NCI-H774 (cell line): ENCODE measurements around the gene FAM136A.
"Not testable (repeated sequence)": the region's sequence is repeated elsewhere in the genome, so short reads cannot be mapped to it uniquely, and the experiment has no call there.

ENCODE experiments used
- DNase-seq: peaks from one replicate; lab custom pipeline; 2025; lab: John Stamatoyannopoulos, UW

Gene FAM136A

GRCh38 chr2:70301344-70302194 lies at the start of gene FAM136A:
Gene FAM136A, minus strand, starts transcription at chr2:70302067. Its CDS starts 56 bp downstream, at chr2:70302011.
- DNase-seq = peak; percentile 82

DNA sequence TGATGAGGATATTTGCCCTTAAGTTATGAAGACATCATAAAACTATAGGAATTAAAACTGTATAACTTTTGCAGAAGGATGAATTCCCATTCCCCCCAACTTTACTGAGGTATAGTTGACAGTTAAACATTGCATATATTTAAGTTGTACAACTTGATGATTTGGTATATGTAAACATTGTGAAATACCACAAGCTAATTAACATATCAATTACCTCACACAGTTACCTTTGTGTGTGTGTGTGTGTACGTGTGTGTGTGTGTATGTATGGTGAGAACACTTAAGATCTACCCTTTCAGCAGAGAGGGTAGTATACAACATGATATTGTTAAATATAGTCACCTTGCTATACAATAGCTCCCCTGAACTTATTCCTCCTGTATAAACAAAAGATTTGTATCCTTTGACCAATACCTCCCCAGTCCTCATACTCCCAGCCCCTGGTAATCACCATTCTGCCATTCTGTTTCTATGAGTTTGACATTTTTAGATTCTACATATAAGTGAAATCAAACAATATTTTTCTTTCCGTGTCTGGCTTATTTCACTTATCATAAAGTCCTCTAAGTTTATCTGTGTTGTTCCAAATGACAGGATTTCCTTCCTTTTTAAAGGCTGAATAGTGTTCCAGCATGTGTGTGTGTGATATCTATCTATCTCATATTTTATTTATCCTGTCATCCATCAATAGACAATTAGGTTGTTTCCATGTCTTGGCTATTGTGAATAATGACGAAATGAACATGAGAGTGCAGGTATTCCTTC lies 48.2 kb upstream of the FAM136A start:
- no peak for DNase-seq

GRCh38 chr2:70347831-70348230 lies 46.0 kb upstream of the FAM136A start:
- no peak for DNase-seq

- DNase-seq = no peak
Measured at GRCh38 chr2:70344195-70344594, 42.3 kb upstream of the FAM136A start.

- DNase-seq = no peak
Measured at GRCh38 chr2:70341477-70341765, 39.6 kb upstream of the FAM136A start.

DNA sequence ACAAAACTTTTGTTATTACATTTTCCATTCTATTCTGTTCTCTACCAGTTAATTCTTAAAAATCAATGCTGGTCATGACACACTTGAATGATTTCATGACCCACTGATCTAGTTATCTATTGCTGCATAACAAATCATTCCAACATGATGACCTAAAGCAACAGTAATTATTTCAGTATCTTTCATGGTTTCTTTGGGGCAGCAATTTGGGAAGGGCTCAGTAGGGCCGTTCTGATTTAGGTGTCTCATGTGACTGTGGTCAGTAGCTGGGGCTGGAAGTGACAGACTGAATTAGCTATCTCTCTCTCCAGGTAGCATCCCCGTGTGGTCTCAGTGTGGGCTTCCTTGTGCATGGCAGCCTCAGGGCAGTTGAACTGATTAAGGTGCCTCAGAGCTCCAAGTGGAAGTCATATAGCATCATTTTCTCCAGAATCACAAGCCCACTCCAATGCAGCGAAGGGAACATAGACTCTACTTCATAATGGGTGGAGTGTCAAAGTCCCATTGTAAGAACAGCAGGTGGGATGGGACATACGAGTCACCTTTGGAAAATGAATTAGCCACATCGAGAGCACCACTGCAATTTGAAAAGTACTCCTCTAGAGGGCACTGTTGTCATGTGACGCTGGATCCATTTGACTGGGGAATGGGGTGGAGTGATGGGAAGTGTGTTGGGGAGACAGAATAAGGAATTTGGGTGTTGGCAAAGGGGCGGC lies 39.1 kb upstream of the FAM136A start:
- DNase-seq = peak; percentile 58

- no peak for DNase-seq
Measured at GRCh38 chr2:70340075-70340474, 38.2 kb upstream of the FAM136A start.

- no peak for DNase-seq
Measured at GRCh38 chr2:70336552-70336951, 34.7 kb upstream of the FAM136A start.

DNA sequence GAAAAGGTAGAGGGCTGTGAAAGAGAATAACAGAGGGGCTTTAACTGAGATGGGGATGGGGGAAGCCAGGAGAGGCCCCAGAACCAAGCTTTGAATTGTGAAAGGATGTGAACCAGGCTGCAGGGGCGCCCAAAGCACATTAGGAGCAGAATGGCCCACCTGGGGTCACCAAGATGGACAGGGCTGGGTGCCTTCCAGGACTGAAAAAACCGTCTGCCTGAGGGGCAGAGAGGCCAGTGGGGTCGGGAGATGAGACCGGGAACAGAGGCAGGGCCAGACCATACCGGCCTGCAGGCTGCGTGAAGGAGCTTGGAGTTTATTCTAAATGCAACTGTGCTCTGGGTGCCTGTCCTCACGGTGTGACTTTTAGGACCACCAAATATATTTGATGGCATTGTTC lies 29.1 kb upstream of the FAM136A start:
- no peak for DNase-seq

GRCh38 chr2:70330476-70330875 lies 28.6 kb upstream of the FAM136A start:
- DNase-seq = no peak

DNA sequence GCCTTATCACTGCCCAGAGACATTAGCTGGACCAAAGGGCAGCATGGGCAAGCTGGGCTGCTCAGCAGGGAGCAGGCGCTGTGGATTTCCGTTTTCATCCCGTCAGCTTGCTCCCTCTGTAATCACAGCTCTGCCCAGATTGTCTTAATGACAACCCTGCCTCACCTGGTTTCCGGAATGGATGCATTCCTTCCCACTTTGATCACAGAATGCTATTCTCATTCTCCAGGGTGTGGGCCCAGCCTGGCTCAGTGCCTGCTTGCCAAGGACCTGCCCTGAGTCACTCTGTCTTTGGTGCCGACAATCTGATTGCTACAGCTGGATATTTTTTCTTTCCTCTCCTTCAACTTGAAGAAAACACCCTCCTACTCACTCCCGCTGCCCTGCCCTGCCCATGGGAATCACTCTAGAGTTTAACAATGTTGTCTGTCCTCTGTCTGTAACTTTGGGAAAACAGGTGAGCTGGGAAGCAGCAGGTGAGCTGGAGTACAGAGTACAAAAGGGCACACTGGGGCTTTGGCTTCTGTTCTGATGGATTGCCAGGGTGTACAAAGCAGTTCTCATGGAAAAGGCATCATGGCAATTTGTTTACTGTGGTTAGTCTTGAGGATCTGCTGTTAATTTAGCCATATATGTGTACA lies 27.2 kb upstream of the FAM136A start:
- DNase-seq = peak; percentile 17

GRCh38 chr2:70325875-70326274 lies 24.0 kb upstream of the FAM136A start:
- DNase-seq = no peak

DNA sequence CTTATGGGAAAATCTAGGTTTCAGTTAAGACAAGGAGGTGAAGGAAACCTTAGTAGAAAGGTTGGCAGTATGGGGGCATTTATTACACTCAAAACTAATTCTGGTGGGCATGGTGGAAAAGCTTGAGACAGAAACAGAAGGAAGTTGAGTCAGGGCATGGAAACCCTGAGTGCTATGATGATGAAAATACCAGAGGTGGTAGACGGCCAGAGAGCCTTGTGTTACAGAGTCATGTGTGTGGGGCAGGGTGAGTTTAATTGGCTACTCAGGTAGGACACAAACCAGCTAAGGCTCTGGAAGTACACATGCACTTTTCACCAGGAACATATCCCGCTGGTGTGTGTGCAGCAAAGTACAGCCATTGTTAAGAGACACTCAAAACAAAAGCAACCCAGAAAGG lies 20.7 kb upstream of the FAM136A start:
- DNase-seq = no peak

DNA sequence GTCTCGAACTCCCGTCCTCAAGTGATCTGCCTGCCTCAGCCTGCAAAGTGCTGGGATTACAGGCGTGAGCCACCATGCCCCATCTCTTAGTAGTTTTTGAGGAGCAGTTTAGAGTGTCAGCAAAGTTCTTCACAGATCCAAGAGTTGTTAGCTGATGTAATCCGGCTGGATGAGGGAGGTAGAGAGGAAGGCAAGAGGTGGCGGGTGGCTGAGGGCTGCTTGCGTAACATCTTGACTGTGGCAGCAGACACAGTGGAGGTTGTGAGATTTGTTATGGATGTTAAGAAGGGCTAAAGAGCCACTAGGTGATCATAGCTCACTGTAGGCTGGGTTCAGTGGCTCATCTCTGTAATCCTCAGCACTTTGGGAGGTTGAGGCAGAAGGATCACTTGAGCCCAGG lies 19.5 kb upstream of the FAM136A start:
- DNase-seq = no peak

DNA sequence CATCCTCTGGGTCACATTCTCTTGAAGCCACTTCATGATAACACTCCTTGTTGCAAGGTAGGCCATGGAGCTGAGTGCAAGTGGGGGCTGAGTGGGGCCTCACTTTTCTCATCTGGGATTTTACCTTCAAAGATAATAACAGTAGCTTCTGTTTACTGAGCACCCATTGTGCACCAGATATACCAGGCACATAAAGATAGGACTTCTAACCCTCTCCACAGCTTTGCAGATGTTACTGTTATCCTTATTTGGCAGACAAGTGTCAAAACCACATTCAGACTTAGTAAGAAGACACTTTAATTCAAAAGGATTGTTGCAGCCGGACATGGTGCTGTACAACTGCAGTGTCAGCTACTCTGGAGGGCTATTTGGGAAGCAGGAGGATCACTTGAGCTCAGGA lies 12.8 kb upstream of the FAM136A start:
- DNase-seq = no peak

- DNase-seq = no peak
Measured at GRCh38 chr2:70312560-70312959, 10.7 kb upstream of the FAM136A start.

DNA sequence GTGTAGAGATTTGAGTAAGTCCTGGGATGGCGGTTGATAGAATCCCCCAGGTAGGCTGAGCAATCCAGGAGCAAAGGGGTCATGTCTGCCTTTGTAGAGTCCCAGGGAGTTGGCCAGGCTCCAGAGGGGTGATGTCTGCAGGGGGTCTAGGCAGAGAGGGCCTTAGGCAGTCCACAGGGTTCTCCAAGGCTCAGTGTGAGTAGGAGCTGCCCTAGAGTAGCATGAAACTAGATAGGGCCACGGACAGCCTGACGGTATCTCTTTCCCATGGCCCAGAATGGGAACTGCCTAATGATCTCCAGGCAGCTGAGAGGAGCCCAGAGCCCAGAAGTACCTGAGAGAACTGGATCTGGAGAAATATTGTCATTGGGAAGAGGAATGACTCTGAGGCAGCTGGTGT lies 9.0 kb upstream of the FAM136A start:
- no peak for DNase-seq

DNA sequence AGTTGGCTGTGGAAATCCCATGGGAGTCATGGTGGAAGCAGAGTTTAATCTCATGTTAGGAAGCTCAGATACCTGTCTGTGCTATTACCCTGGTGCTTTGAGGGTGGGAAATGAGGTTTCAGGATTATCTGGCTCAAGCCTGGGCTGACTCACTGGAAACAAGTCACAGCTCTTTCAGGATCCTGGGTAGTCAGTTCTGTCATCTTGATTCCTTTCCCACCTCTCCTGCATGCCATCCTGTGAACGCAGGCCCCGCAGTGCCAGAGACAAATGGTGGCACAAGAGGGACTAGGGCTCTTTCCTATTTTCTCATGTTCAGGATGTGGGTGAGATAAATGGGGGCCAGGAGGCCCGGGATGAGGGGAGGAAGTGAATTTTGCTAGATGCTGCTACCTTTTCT lies 3.7 kb upstream of the FAM136A start:
- no peak for DNase-seq

GRCh38 chr2:70304498-70304897 lies 2.6 kb upstream of the FAM136A start:
- DNase-seq = peak; percentile 51

- DNase-seq = no peak
Measured at GRCh38 chr2:70303186-70303585, 1.3 kb upstream of the FAM136A start.

- not testable (repeated sequence) for DNase-seq
Measured at GRCh38 chr2:70302195-70302546, 304 bp upstream of the FAM136A start.

DNA sequence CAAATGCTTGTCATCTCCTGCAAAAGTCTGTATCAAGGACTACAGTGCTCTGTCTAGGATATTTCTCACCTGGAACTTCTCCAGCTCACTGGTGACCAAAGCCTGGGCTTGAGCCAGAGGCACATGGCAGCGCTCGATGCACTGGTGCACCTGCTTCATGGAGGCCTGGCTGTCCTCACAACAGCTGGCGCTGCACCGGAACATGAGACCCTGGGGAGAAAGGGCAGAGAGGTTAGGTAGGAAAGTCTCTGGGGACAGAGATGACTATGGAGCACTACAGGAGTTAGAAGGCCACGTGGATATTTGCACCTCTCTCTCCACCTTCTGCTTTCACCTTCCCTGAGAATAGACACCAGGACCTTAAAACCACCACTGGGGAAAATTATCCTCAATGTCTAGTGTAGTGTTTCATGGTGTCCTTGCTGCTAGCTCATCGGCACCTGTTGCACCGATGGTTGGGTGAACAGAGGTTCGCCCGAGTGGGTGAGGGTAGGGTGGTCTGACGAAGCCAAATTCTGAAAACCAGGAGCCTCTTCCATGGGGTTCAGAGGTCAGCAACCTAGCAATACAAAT lies 1.0 kb downstream of the FAM136A start:
- no peak for DNase-seq
